22Rv1 (cell line): ENCODE results near the gene FHIT.

Experiments used
- CTCF ChIP-seq: fragments of 450-650 bp; IDR thresholded peaks from 2 replicates; pipeline ENCODE4 v1.5.1; 2017; ENCODE audit warnings: mild to moderate bottlenecking
- ZFX ChIP-seq: fragments of 450-650 bp; IDR thresholded peaks from 2 replicates; pipeline ENCODE4 v1.6.1; 2017; ENCODE audit warnings: antibody characterized with exemption, borderline replicate concordance

- TF ChIP-seq CTCF, result no peak
- no peak for TF ChIP-seq ZFX
Measured at GRCh38 chr3:60652829-60653228, 598.4 kb downstream of the FHIT start.
